DLD1 (cell line): ENCODE data around the gene FADS6.

Source experiments
- in situ Hi-C: cut with HindIII; loops from 2 replicates; pipeline ENCODE4 v1.10.0; 2017; ENCODE audit warnings: low sequenced_read_pairs

Gene FADS6, protein sequence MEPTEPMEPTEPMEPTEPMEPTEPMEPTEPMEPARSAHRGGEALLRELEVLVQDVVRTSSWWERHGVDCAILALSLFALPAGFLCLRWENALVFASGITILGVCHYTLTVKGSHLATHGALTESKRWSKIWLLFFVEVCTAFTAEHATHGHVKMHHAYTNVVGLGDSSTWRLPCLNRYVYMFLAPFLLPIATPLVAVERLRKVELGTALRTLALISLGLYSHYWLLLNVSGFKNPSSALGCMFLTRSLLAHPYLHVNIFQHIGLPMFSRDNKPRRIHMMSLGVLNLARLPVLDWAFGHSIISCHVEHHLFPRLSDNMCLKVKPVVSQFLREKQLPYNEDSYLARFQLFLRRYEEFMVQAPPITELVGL

DNA sequence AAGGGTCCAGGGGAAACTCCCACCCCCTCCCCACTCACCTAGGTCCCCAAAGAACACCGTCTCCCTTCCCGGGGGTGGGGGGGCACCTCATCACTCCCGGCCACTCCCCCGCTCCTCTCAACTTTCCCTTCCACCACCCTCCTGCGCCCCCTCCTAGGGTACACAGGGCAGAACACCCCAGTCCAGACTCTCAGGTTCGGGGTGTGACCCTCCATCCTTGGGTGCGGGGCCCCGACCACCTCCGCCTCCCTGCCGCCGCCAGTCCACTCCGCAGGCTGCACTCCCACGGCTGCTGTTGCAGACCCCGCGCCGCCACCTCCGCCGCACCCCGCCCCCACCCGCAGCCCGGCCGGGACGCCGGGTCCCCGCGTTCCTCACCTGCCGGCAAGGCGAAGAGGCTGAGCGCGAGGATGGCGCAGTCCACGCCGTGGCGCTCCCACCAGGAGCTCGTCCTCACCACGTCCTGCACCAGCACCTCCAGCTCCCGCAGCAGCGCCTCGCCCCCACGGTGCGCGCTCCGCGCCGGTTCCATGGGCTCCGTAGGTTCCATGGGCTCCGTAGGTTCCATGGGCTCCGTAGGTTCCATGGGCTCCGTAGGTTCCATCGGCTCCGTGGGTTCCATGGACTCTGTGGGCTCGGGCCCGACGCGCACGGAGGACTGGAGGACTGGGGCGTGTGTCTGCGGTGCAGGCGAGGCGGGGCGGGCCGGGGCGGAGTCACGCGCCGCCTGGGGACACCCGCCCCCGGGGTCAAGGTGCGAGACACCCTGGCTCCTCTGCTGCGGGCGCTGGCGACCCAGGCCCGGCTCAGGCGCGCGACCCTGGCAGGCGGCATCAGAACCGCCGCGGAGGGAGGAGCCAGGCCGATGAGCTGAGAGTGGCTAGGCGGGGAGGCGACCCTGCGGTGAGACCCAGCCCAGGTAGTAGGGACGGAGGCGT lies at the start of gene FADS6:
FADS6 (minus strand) TSS at position 660 of the 938 bp plus-strand sequence; CDS start at position 622, 38 bp downstream.
- in situ Hi-C loops = no loop called here

DNA sequence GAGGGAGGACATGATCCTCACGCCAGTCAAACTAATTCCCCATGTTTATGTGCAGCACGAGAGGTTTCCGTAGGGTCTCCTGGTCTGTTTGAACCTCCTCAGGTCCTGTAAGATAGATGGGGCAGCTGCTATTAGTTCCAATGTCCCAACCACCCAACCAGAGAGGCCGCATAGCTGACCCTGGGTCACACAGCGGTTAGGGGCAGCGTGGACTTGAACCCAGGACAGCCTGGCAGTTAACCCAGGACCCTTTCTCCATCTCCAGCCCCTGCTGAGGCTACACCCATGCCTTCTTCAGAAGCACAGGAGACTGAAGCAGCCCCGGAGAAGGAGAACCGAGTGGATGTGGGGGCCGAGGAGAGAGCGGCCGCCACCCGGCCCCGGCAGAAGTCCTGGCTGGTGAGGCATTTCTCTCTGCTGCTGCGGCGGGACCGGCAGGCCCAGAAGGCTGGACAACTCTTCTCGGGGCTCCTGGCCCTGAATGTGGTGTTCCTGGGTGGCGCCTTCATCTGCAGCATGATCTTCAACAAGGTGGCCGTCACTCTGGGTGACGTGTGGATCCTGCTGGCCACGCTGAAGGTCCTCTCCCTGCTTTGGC lies 47.8 kb upstream of the FADS6 start:
- in situ Hi-C loops = no loop called here

DNA sequence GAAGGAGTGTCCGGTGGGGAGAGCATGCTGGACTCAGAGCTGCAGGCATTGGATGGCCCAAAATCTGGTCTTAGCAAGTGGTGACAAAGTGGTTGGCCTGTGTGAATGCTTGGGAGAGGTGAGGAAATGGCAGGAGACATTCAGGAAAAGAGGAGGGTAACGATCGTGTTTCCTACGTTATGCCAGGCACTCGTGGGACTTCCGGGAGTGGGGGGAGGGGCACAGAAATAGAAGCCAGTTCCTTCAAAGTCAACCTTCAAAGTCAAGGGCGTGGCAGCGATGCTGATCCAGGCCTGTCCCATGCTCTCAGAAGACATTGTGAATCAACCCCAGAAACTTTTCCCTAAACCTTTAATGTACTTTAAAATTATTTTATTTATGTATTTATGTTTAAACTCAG lies 46.1 kb upstream of the FADS6 start:
- in situ Hi-C loops = no loop called here

DNA sequence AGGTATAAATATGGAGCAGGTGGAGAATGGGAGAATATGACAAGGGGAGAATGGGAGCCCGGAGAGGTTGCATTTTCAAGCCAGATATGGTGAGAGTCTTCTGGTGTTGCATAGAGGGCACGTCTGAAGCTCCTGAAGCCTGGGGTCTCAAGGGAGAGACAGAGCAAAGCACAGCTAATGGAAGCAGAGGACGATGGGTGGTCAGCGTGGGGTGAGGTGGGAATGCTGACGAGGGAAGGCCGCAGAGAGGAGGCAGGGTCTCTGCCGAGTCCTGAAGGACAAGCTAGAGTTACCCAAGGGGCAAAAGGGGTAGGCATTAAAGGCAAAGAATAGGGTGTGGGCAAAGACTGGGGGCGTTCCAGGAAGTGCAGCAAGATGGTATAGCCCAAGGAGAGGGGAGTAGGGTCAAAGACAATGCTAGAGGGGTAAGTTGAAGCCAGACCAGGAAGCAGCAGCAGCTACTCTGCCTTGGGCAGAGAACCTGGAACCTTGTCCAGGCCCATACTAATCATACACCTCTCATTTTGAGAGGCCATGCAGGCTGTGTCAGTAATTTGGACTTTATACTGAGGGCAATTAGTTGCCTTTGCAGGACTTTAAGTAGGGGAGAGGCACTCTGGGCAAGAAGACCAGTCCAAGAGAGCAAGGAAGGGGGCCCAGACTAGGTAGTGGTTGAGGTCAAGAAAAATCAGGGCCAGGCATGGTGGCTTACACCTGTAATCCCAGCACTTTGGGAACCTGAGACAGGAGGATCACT lies 44.9 kb upstream of the FADS6 start:
- in situ Hi-C loops = no loop called here

DNA sequence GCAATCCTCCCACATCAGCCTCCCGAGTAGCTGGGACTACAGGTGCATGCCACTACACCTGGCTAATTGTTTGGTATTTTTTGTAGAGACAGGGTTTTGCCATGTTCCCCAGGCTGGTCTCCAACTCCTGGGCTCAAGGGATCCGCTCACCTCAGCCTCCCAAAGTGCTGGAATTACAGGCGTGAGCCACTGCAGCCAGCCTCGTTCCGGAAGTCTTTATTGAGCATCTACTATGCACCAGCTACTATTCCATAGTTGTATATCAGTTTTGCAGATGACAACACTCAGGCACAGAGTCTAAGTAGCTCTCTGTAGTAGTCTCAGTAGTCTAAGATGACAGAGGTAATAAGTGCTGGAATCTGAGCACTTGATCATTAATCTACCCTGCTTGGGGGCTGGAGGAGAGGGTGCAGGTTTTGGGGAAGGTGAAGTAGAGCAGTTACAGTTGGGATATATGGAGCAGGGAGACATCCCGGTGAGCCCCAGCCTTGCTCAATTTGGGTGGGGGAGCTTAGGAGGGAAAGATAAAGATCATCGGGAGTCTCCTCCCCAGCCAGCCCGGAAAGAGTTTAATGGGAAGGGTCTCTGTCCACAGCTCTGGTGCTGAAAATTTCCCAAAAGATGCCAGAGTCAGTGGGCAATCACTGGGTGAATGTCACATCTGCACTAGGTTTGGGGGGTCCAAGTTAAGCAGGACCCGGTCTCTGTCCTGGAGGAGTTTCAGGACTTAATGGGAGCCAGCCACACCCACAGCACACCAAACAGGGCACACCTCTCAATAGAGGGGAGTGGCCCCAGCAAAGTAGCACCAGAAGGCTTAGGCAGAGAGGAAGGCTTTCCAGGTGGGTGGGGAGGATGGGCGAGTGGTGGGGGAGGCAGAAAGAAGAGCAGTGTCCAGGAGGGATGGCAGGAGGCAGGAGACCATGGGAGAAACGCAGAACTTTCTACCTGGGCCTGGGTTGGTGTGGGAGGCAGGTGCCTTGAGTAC lies 43.9 kb upstream of the FADS6 start:
- in situ Hi-C loops = no loop called here

DNA sequence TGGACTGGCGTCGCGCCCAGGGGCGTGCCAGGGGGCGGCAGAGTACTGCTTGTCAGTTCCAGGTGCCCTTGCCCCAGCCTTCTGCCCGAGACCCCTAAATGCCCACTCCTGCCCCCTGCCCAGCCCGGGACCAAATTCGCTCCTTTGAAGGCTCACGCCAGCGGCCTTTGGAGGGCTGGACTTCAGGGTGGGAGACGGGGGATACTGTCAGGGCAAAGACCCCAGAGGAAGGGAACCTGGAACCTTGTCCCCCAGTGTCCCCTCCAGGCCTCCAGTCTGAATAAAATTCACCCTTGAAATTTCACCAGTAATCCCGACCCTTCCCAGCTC lies 43.0 kb upstream of the FADS6 start:
- in situ Hi-C loops = no loop called here

DNA sequence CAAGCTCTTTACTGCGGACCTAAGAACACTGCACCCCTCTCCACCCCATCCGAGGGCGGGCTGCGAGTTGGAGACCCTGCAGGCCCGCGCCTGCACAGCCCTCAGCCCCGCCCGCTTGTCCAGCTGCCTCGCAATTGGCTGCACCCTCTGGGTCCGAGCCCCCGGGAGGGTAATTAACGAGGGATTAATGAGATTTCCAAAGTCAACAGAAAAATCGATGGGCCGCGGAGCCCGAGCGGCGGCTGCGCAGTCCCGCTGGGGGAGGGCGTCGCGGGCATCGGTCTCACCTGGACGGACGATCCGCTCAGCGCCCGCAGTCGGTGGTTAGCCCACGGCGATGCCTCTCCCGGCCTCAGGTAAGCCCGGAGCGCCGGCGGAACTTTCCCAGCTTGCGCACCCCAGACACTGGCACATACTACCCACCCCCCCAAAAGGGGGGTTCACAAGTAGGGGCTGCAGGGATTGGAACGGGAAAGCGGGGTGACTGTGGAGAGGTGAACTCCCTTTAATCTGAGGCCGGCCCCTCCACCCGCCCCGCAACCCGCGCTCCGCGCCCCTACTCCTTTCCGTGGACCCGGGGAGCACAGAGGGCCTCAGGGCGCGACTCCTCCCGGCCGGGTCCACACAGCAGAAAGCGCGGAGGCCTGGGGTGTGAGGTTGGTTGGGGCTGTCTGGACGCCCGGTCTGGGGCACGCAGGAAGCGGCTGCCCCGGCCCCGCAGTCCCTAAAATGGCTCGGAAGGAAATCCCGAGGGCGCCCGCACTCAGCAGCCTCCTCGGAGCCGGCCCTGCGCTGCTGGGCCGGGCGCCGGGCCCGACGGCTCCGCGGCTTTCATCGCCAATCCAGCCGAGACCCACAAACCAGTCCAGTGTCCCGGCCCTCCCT lies 42.4 kb upstream of the FADS6 start, which contains the start of gene OTOP3:
OTOP3 (plus strand) TSS at position 314 of the 885 bp plus-strand sequence; CDS start at position 338, 24 bp downstream.
- in situ Hi-C loops = no loop called here

DNA sequence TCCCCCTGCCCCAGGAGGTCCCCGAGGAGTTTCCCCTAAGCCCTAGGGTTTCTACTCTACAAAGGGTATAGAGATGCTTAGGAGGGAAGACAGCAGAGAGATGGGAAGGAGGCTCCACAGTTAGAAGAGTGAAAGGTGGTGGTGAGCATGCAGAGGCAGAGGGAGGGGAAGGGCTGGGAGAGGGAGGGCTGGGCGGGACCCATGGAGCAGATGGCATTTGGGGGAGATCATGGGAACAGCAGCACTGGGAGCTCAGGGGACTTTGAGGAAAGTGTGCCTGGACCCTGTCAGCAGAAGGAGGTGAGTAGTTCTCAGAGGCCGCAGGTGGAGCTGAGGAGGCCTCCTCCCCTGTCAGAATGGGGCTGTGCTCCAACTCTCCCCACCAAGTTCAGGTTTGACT lies 41.6 kb upstream of the FADS6 start:
- in situ Hi-C loops = no loop called here

DNA sequence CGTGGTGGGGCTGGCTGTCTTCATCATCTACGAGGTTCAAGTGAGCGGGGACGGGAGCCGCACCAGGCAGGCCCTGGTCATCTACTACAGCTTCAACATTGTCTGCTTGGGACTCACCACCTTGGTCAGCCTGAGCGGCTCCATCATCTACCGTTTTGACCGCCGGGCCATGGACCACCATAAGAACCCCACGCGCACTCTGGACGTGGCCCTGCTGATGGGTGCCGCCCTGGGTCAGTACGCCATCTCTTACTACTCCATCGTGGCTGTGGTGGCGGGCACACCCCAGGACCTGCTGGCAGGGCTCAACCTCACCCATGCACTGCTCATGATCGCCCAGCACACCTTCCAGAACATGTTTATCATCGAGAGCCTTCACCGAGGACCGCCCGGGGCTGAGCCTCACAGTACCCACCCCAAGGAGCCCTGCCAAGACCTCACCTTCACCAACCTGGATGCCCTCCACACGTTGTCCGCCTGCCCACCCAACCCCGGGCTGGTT lies 37.2 kb upstream of the FADS6 start:
- in situ Hi-C loops = no loop called here

DNA sequence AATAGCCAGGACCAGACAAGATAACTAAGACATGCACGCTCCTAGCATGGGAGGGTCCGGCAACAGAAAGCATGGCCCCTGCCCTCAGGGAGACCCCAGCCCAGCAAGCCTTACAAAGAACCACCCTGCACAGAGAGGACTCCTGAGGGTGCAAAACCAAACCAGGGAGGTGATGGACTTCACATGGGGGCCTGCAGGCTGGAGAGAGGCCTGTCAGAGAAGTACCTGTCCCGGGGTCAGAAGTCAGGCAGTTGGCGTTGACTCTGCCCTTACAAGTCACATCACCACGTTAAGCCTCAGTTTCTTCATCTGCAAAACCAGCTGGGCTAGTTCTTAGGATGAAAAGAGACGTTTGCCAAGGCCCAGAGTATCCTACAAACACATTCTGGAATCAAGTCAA lies 35.4 kb upstream of the FADS6 start:
- in situ Hi-C loops = no loop called here

DNA sequence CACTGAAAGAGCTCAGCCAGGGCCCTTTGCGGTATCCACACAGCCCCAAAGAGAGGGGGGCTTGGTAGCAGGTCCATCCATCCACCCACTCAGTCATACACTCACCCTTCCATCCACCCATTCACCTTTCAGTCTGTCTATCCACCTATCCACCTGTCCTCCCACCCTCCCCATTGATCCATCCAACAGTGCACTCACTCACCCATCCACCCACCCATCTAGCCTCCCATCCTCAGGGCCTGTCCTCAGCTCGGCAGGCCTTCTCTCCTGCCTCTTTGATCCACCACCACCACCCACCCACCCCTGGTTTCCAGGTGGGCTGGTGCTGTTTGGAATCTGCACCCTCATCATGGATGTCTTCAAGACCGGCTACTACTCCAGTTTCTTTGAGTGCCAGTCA lies 31.8 kb upstream of the FADS6 start:
- in situ Hi-C loops = no loop called here

DNA sequence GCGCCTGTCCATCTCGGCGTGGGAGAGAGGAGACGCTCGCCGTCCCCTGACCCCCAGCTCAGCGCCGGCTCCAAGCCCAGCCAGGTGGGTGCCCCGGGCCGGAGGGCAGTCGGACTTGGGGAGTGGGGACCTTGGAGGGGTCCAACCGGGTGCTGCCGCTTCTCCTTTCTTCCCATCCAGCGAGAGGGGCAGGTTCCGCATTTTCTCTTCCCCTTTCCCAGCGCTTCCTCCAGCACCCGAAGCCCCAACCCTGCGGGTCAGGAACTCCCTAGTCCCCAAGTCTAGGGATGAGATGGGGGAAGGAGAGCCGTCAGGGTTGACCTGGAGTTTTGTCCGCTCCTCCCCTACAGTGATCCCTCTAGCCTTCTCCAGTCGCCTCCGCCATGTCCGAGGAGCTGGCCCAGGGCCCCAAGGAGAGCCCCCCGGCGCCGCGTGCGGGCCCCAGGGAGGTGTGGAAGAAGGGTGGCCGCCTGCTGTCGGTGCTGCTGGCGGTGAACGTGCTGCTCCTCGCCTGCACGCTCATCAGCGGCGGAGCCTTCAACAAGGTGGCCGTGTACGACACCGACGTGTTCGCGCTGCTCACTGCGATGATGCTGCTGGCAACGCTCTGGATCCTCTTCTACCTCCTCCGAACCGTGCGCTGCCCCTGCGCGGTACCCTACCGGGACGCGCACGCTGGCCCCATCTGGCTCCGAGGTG lies 31.0 kb upstream of the FADS6 start, which contains the start of gene OTOP2:
OTOP2 (plus strand) TSS at position 24 of the 699 bp plus-strand sequence; CDS start at position 384, 360 bp downstream.
- in situ Hi-C loops = no loop called here

DNA sequence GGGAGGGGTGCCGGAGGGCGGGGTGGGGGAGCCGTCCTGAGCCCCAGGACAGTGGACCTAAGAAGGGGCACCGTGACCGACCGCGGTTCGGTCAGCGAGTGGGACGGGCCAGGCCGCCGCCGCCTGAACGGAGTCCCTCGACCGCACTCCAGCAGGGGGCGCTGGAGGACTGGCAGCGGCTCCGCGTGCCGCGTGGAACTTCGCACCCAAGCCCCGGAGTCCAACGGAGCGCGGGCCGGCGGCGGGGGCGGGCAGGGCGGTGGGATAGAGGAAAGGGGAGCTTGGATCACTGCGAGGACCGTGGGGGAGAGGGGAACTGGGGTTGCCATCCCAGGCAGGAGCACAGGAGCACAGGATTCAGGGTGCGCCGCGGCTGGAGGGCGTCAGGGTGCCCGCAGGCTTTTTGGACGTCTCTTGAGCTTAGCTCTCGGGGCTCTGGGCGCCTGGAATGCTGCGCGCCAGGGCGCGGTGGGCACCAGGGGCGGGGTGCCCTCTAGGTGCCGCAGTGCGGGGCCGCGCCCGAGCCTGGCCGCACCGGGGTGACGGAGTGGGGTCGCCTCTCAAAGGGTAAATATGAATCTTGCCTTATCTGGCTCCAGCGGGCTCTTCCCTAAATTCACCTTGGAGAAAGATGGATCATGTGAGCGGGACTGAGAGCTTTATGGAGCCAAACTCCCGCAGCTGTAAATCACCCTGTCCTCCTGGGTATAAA lies 30.3 kb upstream of the FADS6 start:
- in situ Hi-C loops = no loop called here

DNA sequence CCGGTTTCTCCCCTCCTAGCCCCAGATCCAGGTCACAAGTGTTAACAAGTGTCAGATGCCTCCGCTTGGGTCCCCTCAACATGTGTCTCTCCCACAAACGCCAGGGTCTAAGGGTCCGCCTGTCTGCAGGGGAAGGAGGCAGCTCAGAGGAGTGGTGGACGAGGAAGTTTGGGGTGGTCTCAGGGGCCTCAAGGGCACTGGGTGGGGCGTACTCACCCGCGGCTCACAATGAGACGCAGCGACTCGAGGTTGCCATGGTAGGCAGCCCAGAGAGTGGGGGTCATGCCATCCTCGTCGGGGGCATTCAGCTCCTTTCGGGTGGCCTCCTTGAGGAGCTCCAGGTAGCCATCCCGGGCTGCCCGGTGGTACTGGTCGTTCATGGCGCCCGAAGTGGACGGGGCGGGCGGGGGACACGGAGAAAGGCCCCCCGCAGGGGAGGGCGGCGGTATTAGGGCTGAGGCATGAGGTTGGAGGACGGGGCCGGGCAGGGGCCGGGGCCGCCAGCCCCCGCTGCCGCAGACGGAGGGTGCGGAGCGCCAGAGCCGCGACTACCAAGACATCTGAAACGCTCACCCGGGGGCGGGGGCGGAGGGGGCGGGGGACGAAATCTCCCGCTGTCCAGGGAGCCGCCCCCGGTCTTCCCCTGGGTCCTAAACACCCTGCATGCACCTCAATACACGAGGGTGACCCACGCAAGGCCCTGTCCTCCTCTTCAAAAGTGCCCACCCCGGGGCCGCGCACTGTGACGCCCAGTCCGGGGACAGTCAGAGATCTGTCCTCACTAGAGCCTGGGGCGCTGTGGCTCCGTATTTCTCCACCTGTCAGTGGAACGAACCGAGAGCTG lies 29.5 kb upstream of the FADS6 start, which contains the start of gene USH1G:
USH1G (minus strand) TSS at position 562 of the 844 bp plus-strand sequence; CDS start at position 380, 182 bp downstream.
- in situ Hi-C loops = no loop called here

DNA sequence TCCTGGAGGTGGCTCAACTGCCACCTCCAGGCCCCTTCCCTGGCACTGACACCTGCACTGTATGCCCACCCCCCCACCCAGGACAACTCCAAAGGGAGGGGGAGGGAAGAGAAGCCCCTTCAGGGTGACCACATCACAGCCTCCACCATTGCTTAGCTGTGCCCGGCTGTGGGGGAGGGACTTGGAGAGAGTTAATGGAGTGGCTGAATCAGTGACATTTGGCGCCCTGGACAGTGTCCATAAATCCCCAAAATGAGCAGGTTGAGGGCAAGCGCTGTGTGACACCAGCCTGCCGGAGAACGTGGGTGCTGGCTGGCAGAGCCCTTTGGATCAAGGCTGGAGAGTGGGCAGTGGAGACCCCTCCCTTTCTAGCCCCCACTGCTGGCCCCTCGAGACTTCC lies 28.7 kb upstream of the FADS6 start:
- in situ Hi-C loops = no loop called here

DNA sequence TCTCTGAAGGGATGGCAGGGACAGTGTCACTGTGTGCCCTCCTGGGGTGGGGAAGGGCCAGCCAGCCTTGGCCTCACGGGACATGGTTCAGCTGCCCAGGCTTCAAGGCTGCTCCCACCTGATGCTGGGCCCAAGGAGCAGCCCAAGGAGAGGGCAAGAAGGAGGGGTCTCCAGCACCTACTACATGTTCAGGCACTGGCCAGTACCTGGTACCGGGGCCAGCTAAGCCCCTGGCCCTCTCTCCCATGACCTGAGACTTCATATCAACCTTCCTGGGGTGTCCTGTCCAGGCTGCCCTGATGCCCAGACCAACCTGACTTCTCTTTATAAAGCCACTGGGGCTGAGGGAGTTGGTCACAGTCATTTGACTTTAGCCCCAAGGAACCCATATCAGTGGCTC lies 28.3 kb upstream of the FADS6 start:
- in situ Hi-C loops = no loop called here
